Myocyte (in vitro differentiated cells): ENCODE data around the gene PSMG3. TPM values are rescaled to one million over a fixed set of nuclear protein-coding genes. Genes with fewer than 3 reads are reported as not detected.

Experiments used
- DNase-seq: peaks from one replicate; pipeline ENCODE4 v3.0.0-alpha.2; 2012; ENCODE audit warnings: low read depth
- total RNA-seq: library from RNA; depleted of rRNA; stranded (reverse); fragments of >200 nt; gene quantifications from 2 replicates; pipeline ENCODE4 v1.2.3, GENCODE V29; 2014

The PSMG3 gene
- total RNA-seq, 1 donor from 2014 or later: 47.1 TPM

GRCh38 chr7:1580422-1581030 lies 10.7 kb upstream of the PSMG3 start:
- no peak for DNase-seq

- DNase-seq: peak; percentile 74
Observed at GRCh38 chr7:1579481-1580421, 9.9 kb upstream of the PSMG3 start.

GRCh38 chr7:1578513-1578912 lies 8.7 kb upstream of the PSMG3 start:
- DNase-seq: no peak

GRCh38 chr7:1576521-1577253 lies 6.9 kb upstream of the PSMG3 start:
- no peak for DNase-seq

GRCh38 chr7:1575809-1576208 lies 6.0 kb upstream of the PSMG3 start:
- no peak for DNase-seq

GRCh38 chr7:1572111-1572822 lies 2.4 kb upstream of the PSMG3 start:
- DNase-seq: no peak

- no peak for DNase-seq
Observed at GRCh38 chr7:1569440-1569832, 396 bp downstream of the PSMG3 start.

GRCh38 chr7:1569016-1569415 lies 816 bp downstream of the PSMG3 start:
- peak; percentile 61 for DNase-seq

GRCh38 chr7:1567896-1568510 lies 1.8 kb downstream of the PSMG3 start:
- peak; percentile 99 for DNase-seq

GRCh38 chr7:1567049-1567771 lies 2.6 kb downstream of the PSMG3 start:
- peak; percentile 80 for DNase-seq

GRCh38 chr7:1566687-1567048 lies 3.2 kb downstream of the PSMG3 start:
- DNase-seq: peak; percentile 8

- DNase-seq: peak; percentile 67
Observed at GRCh38 chr7:1564603-1565022, 5.2 kb downstream of the PSMG3 start.

GRCh38 chr7:1563981-1564602 lies 5.7 kb downstream of the PSMG3 start:
- no peak for DNase-seq

- peak; percentile 97 for DNase-seq
Observed at GRCh38 chr7:1562597-1563051, 7.2 kb downstream of the PSMG3 start.

GRCh38 chr7:1562116-1562515 lies 7.7 kb downstream of the PSMG3 start:
- peak; percentile 52 for DNase-seq

GRCh38 chr7:1561036-1561940 lies 8.5 kb downstream of the PSMG3 start:
- DNase-seq: no peak

- no peak for DNase-seq
Observed at GRCh38 chr7:1560620-1561031, 9.2 kb downstream of the PSMG3 start.
